ENCODE data around the gene STARD3.

DNA sequence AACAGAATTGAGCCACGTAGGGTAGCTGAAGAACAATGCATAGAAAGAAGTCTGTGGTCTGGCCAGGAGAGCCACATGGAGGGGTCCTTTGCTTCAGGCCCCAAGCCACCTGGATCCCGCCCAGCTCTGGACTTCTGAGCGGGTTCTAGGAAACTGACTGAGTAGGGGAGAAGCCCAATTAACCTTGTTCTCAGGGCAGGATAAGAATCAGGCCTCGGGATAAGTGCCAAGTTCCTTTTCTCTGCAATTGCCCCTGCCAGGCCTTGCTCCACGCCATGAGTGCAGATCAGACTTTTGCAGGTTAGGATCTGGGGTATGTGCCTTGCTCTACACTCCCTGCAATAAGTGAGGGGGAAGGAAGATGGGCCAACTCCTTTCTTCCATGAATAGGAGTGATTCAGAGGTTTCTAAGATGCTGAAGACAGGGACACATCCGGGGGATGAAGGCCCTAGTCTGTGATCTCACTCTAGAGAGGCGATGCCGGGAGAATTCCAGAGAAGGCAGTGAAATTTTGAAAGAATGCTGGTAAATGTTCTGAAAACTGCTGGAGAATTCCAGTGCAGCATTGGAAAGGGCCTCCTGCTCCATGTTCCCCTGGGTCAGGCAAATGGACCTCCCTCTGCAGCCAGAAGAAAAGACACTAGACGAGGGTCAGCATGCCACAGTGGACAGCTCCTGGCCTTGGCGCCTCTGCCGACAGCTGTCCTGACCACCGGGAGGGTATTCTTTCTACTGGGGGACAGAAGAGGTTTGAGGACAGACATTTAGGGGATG is 35.0 kb upstream of the STARD3 start:
- TF ChIP-seq, protein P1, sequence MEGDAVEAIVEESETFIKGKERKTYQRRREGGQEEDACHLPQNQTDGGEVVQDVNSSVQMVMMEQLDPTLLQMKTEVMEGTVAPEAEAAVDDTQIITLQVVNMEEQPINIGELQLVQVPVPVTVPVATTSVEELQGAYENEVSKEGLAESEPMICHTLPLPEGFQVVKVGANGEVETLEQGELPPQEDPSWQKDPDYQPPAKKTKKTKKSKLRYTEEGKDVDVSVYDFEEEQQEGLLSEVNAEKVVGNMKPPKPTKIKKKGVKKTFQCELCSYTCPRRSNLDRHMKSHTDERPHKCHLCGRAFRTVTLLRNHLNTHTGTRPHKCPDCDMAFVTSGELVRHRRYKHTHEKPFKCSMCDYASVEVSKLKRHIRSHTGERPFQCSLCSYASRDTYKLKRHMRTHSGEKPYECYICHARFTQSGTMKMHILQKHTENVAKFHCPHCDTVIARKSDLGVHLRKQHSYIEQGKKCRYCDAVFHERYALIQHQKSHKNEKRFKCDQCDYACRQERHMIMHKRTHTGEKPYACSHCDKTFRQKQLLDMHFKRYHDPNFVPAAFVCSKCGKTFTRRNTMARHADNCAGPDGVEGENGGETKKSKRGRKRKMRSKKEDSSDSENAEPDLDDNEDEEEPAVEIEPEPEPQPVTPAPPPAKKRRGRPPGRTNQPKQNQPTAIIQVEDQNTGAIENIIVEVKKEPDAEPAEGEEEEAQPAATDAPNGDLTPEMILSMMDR (IDR thresholded peaks at IDR 0.05), result no peak
- TF ChIP-seq POLR2A (IDR thresholded peaks at IDR 0.05) (no peak), EP300 (IDR thresholded peaks at IDR 0.05) (no peak)

Data from ovary (tissue), 3 donors.